ENCODE data around the gene COMMD9. TPM values are rescaled to one million over a fixed set of nuclear protein-coding genes. Genes with fewer than 3 reads are reported as not detected.

The COMMD9 gene
- total and polyA plus RNA-seq, 4 donors, result 22.9 to 50.8 (median 28.3) TPM

- no peak for DNase-seq (ENCODE audit: low spot score)
- Histone ChIP-seq H3K4me1 (ENCODE audit: control insufficient read depth in 4 of 4, insufficient read depth in 4 of 4, low read length in 3 of 4) (no peaks in the 10 kb centered on the region), H3K36me3 (ENCODE audit: control insufficient read depth in 4 of 4, insufficient read depth in 3 of 4, low read depth in 1 of 4, low read length in 3 of 4) (no peaks in the 10 kb centered on the region), H3K4me3 (ENCODE audit: low read depth in 1 of 3, low read length in 3 of 3) (no peak overlapping the region), H3K27me3 (ENCODE audit: control insufficient read depth in 4 of 4, insufficient read depth in 4 of 4, low read length in 3 of 4) (peaks cover 0 to 9% (median 2%) of the 10 kb centered on the region in 4 donors), H3K27ac (ENCODE audit: low read depth in 1 of 2, low read length in 2 of 2) (no peak overlapping the region), H3K9me3 (ENCODE audit: control insufficient read depth in 4 of 4, low read length in 3 of 4) (no peaks in the 10 kb centered on the region), H3K9ac (ENCODE audit: low read depth in 1 of 2, low read length in 2 of 2) (no peak overlapping the region)
- TF ChIP-seq CTCF (IDR thresholded peaks at IDR 0.05; ENCODE audit: low read depth, low read length, missing input control) (no peak), EGR1 (IDR thresholded peaks at IDR 0.05; ENCODE audit: low read depth in 2 of 2) (no peak), FOXA1 (IDR thresholded peaks at IDR 0.05) (no peak), ZBTB33 (IDR thresholded peaks at IDR 0.05) (no peak), JUND (IDR thresholded peaks at IDR 0.05) (no peak), GABPA (IDR thresholded peaks at IDR 0.05 in 1 of 2, conservative IDR thresholded peaks at IDR 0.05 in 1 of 2) (no peak), FOXA2 (IDR thresholded peaks at IDR 0.05) (no peak), YY1 (IDR thresholded peaks at IDR 0.05) (no peak), TAF1 (conservative IDR thresholded peaks at IDR 0.05) (no peak), ATF3 (IDR thresholded peaks at IDR 0.05) (no peak), SP1 (IDR thresholded peaks at IDR 0.05) (no peak), HNF4G (IDR thresholded peaks at IDR 0.05) (no peak)
- 46% methylated on average over 3 of the region's 3 CpGs for whole genome bisulfite sequencing
Measured at GRCh38 chr11:36313750-36314433, 24.7 kb upstream of the COMMD9 start.

- 60% methylated on average over 6 of the region's 6 CpGs for WGBS
- no peaks in the 10 kb centered on the region for H3K9me3 ChIP-seq (ENCODE audit: control insufficient read depth in 4 of 4, low read length in 3 of 4)
- H3K9ac ChIP-seq (ENCODE audit: low read depth in 1 of 2, low read length in 2 of 2), result no peak overlapping the region
- H3K4me3 ChIP-seq (ENCODE audit: low read depth in 1 of 3, low read length in 3 of 3), result no peak overlapping the region
- no peaks in the 10 kb centered on the region for H3K36me3 ChIP-seq (ENCODE audit: control insufficient read depth in 4 of 4, insufficient read depth in 3 of 4, low read depth in 1 of 4, low read length in 3 of 4)
- no peak for DNase-seq (ENCODE audit: low spot score)
- no peak overlapping the region for H3K27ac ChIP-seq (ENCODE audit: low read depth in 1 of 2, low read length in 2 of 2)
- no peaks in the 10 kb centered on the region for H3K4me1 ChIP-seq (ENCODE audit: control insufficient read depth in 4 of 4, insufficient read depth in 4 of 4, low read length in 3 of 4)
- peaks cover 0 to 9% (median 2%) of the 10 kb centered on the region in 4 donors for H3K27me3 ChIP-seq (ENCODE audit: control insufficient read depth in 4 of 4, insufficient read depth in 4 of 4, low read length in 3 of 4)
- no peak for TF ChIP-seq CTCF (IDR thresholded peaks at IDR 0.05; ENCODE audit: low read depth, low read length, missing input control)
- TF ChIP-seq RAD21 (IDR thresholded peaks at IDR 0.05), result no peak
- TF ChIP-seq HNF4A (conservative IDR thresholded peaks at IDR 0.05), result no peak
- no peak for TF ChIP-seq MAX (IDR thresholded peaks at IDR 0.05)
- no peak for TF ChIP-seq TAF1 (conservative IDR thresholded peaks at IDR 0.05)
- TF ChIP-seq GABPA (IDR thresholded peaks at IDR 0.05 in 1 of 2, conservative IDR thresholded peaks at IDR 0.05 in 1 of 2), result no peak
- TF ChIP-seq YY1 (IDR thresholded peaks at IDR 0.05), result no peak
- TF ChIP-seq ATF3 (IDR thresholded peaks at IDR 0.05), result no peak
- TF ChIP-seq SP1 (IDR thresholded peaks at IDR 0.05), result no peak
- TF ChIP-seq NR2F2 (IDR thresholded peaks at IDR 0.05), result no peak
- TF ChIP-seq ZBTB33 (IDR thresholded peaks at IDR 0.05), result no peak
- no peak for TF ChIP-seq HNF4G (IDR thresholded peaks at IDR 0.05)
- no peak for TF ChIP-seq EGR1 (IDR thresholded peaks at IDR 0.05; ENCODE audit: low read depth in 2 of 2)
- TF ChIP-seq FOXA2 (IDR thresholded peaks at IDR 0.05), result no peak
Measured at GRCh38 chr11:36312611-36313472, 23.6 kb upstream of the COMMD9 start.
